ENCODE results near the gene AARS2.

The AARS2 gene

GRCh38 chr6:44298864-44299263 is 14.3 kb downstream of the AARS2 start:
- TF ChIP-seq CTCF (IDR thresholded peaks at IDR 0.05) = no peak
- Histone ChIP-seq H3K4me3 (no peak overlapping the region), H3K9me3 (no peaks in the 10 kb centered on the region), H3K27ac (no peak overlapping the region), H3K4me1 (peaks cover 0 to 16% (median 12%) of the 10 kb centered on the region in 4 donors), H3K27me3 (peaks cover 0 to 46% of the 10 kb centered on the region in 2 donors), H3K36me3 (peaks cover 29 to 39% (median 38%) of the 10 kb centered on the region in 3 donors)
- intact Hi-C loops (cut with DNase I; ENCODE audit: low total_unique reads) = no loop called here
- DNase-seq = no peak

- no peak for TF ChIP-seq CTCF (IDR thresholded peaks at IDR 0.05)
- Histone ChIP-seq H3K27me3 (peaks cover 0 to 52% of the 10 kb centered on the region in 2 donors), H3K9me3 (no peaks in the 10 kb centered on the region), H3K4me3 (no peak overlapping the region), H3K36me3 (peaks cover 23 to 32% (median 32%) of the 10 kb centered on the region in 3 donors), H3K27ac (no peak overlapping the region), H3K4me1 (peaks cover 0 to 16% (median 12%) of the 10 kb centered on the region in 4 donors)
- intact Hi-C loops (cut with DNase I; ENCODE audit: low total_unique reads) = no loop called here
- DNase-seq = no peak
Observed at GRCh38 chr6:44298055-44298803, 14.9 kb downstream of the AARS2 start.

- TF ChIP-seq CTCF (IDR thresholded peaks at IDR 0.05) = no peak
- Histone ChIP-seq H3K27me3 (peaks cover 0 to 61% of the 10 kb centered on the region in 2 donors), H3K9me3 (no peaks in the 10 kb centered on the region), H3K27ac (no peak overlapping the region), H3K4me3 (peak overlapping the region; percentile 22 to 54), H3K4me1 (peaks cover 0 to 16% (median 12%) of the 10 kb centered on the region in 4 donors), H3K36me3 (peaks cover 17 to 23% (median 23%) of the 10 kb centered on the region in 3 donors)
- DNase-seq = no peak
- intact Hi-C loops (cut with DNase I; ENCODE audit: low total_unique reads) = no loop called here
Observed at GRCh38 chr6:44297063-44298038, 15.8 kb downstream of the AARS2 start.

- H3K4me1 ChIP-seq = peaks cover 0 to 16% (median 12%) of the 10 kb centered on the region in 4 donors
- H3K27me3 ChIP-seq = peaks cover 0 to 83% of the 10 kb centered on the region in 2 donors
- H3K4me3 ChIP-seq = no peak overlapping the region
- TF ChIP-seq CTCF (IDR thresholded peaks at IDR 0.05) = no peak
- intact Hi-C loops (cut with DNase I; ENCODE audit: low total_unique reads) = no loop called here
- no peak for DNase-seq
- H3K27ac ChIP-seq = no peak overlapping the region
- H3K36me3 ChIP-seq = peaks cover under 1 to 1% (median under 1%) of the 10 kb centered on the region in 3 donors
- H3K9me3 ChIP-seq = no peaks in the 10 kb centered on the region
Observed at GRCh38 chr6:44294832-44295791, 18.0 kb downstream of the AARS2 start.

Measured in tibial artery (tissue), 4 donors.